H9 (cell line): ENCODE measurements around the gene BRD1. TPM values are rescaled to one million over a fixed set of nuclear protein-coding genes. Genes with fewer than 3 reads are reported as not detected.

Source experiments
- DNase-seq: peaks from one replicate; pipeline ENCODE4 v3.0.0-alpha.2; 2017
- H2AFZ ChIP-seq: one replicate; pipeline ENCODE4 v1.6.1; 2013; ENCODE audit warnings: mild to moderate bottlenecking, low read length, control low read depth, moderate library complexity
- H2AK5ac ChIP-seq: 2 replicates; pipeline ENCODE4 v1.6.1; 2013; ENCODE audit warnings: low read length, control low read depth, mixed read lengths; ENCODE audit not compliant: insufficient read length
- H2BK120ac ChIP-seq: one replicate; pipeline ENCODE4 v1.6.1; 2013; ENCODE audit warnings: low read depth, mild to moderate bottlenecking, low read length, control low read depth, inconsistent platforms; ENCODE audit not compliant: poor library complexity, severe bottlenecking
- H2BK12ac ChIP-seq: 2 replicates; pipeline ENCODE4 v1.6.1; 2013; ENCODE audit warnings: low read length, control low read depth, mixed read lengths, low read depth; ENCODE audit not compliant: insufficient read length
- H2BK15ac ChIP-seq: 2 replicates; pipeline ENCODE4 v1.6.1; 2013; ENCODE audit warnings: low read depth, low read length, control low read depth
- H2BK20ac ChIP-seq: one replicate; pipeline ENCODE4 v1.6.1; 2013; ENCODE audit warnings: low read depth, mild to moderate bottlenecking, low read length, control low read depth, inconsistent platforms; ENCODE audit not compliant: poor library complexity, severe bottlenecking
- H2BK5ac ChIP-seq: 2 replicates; pipeline ENCODE4 v1.6.1; 2013; ENCODE audit warnings: low read length, control low read depth, mixed read lengths; ENCODE audit not compliant: insufficient read length
- H3K14ac ChIP-seq: 2 replicates; pipeline ENCODE4 v1.6.1; 2013; ENCODE audit warnings: low read length, control low read depth; ENCODE audit not compliant: insufficient read depth
- H3K18ac ChIP-seq: 2 replicates; pipeline ENCODE4 v1.6.1; 2013; ENCODE audit warnings: low read depth, mild to moderate bottlenecking, mixed read lengths, low read length, control low read depth; ENCODE audit not compliant: insufficient read length
- H3K23ac ChIP-seq: 2 replicates; pipeline ENCODE4 v1.6.1; 2013; ENCODE audit warnings: low read length, control low read depth, mixed read lengths, low read depth; ENCODE audit not compliant: insufficient read length
- H3K23me2 ChIP-seq: 2 replicates; pipeline ENCODE4 v1.6.1; 2013; ENCODE audit warnings: low read depth, mild to moderate bottlenecking, mixed read lengths, low read length, control low read depth; ENCODE audit not compliant: insufficient read length, poor library complexity, severe bottlenecking
- H3K27ac ChIP-seq: 2 replicates; pipeline ENCODE4 v1.5.1; 2013; ENCODE audit warnings: low read length, control low read depth, mixed read lengths, low read depth; ENCODE audit not compliant: insufficient read length
- H3K27me3 ChIP-seq: 2 replicates; pipeline ENCODE4 v1.6.1; 2013; ENCODE audit warnings: low read length, control low read depth, inconsistent platforms; ENCODE audit not compliant: insufficient read depth
- H3K4ac ChIP-seq: 2 replicates; pipeline ENCODE4 v1.6.1; 2013; ENCODE audit warnings: low read depth, mild to moderate bottlenecking, control low read depth, inconsistent platforms, low read length, moderate library complexity
- H3K4me1 ChIP-seq: 2 replicates; pipeline ENCODE4 v1.6.1; 2013; ENCODE audit warnings: low read length, control low read depth, inconsistent platforms; ENCODE audit not compliant: insufficient read depth
- H3K4me2 ChIP-seq: 2 replicates; pipeline ENCODE4 v1.6.1; 2013; ENCODE audit warnings: low read length, control low read depth, mixed read lengths; ENCODE audit not compliant: insufficient read length, insufficient read depth
- H3K56ac ChIP-seq: 2 replicates; pipeline ENCODE4 v1.6.1; 2013; ENCODE audit warnings: low read depth, mild to moderate bottlenecking, mixed read lengths, low read length, control low read depth; ENCODE audit not compliant: insufficient read length
- H3K79me1 ChIP-seq: 2 replicates; pipeline ENCODE4 v1.6.1; 2013; ENCODE audit warnings: low read depth, mild to moderate bottlenecking, moderate library complexity, low read length, control low read depth, inconsistent platforms; ENCODE audit not compliant: insufficient read depth, poor library complexity, severe bottlenecking
- H3K79me2 ChIP-seq: 2 replicates; pipeline ENCODE4 v1.6.1; 2013; ENCODE audit warnings: low read length, control low read depth, inconsistent platforms; ENCODE audit not compliant: insufficient read depth
- H3K9ac ChIP-seq: 2 replicates; pipeline ENCODE4 v1.6.1; 2013; ENCODE audit warnings: low read length, control low read depth, mixed read lengths; ENCODE audit not compliant: insufficient read length; ENCODE audit errors: extremely low read depth
- H3K9me3 ChIP-seq: one replicate; pipeline ENCODE4 v1.6.1; 2013; ENCODE audit warnings: low read depth, low read length, inconsistent platforms; ENCODE audit not compliant: control insufficient read depth
- H3T11ph ChIP-seq: one replicate; pipeline ENCODE4 v1.6.1; 2013; ENCODE audit warnings: mild to moderate bottlenecking, low read length, control low read depth, inconsistent platforms
- H4K20me1 ChIP-seq: one replicate; pipeline ENCODE4 v1.6.1; 2013; ENCODE audit not compliant: control insufficient read depth, insufficient read length, insufficient read depth
- H4K5ac ChIP-seq: 2 replicates; pipeline ENCODE4 v1.6.1; 2013; ENCODE audit warnings: low read depth, mild to moderate bottlenecking, mixed read lengths, low read length, control low read depth; ENCODE audit not compliant: insufficient read length
- H4K8ac ChIP-seq: replicated peaks from 2 replicates; pipeline ENCODE4 v1.6.1; 2013; ENCODE audit warnings: low read length, control low read depth, mixed read lengths, low read depth; ENCODE audit not compliant: insufficient read length
- H4K91ac ChIP-seq: 2 replicates; pipeline ENCODE4 v1.6.1; 2013; ENCODE audit warnings: low read depth, mild to moderate bottlenecking, moderate library complexity, mixed read lengths, low read length, control low read depth; ENCODE audit not compliant: insufficient read length
- H3K27ac Mint-ChIP-seq, 3 experiments: 2 replicates in 2 of 3; 3 replicates in 1 of 3; pipeline ENCODE4 v1.8.0; 2020 to 2021; ENCODE audit warnings: mixed read lengths in 3 of 3, mild to moderate bottlenecking in 1 of 3, moderate library complexity in 1 of 3
- H3K27me3 Mint-ChIP-seq: 2 replicates; pipeline ENCODE4 v1.8.0; 2021; ENCODE audit warnings: low read depth, mild to moderate bottlenecking, moderate library complexity, mixed read lengths
- H3K36me3 Mint-ChIP-seq, 3 experiments: 2 replicates in 2 of 3; 3 replicates in 1 of 3; pipeline ENCODE4 v1.8.0; 2020 to 2021; ENCODE audit warnings: low read depth in 3 of 3, mixed read lengths in 3 of 3; ENCODE audit not compliant: insufficient read depth in 1 of 3
- H3K4me1 Mint-ChIP-seq, 2 experiments: 2 replicates each; pipeline ENCODE4 v1.8.0; 2020; ENCODE audit warnings: mixed read lengths in 2 of 2
- H3K4me3 Mint-ChIP-seq, 2 experiments: 2 replicates in 1 of 2; 3 replicates in 1 of 2; pipeline ENCODE4 v1.8.0; 2020 to 2021; ENCODE audit warnings: mild to moderate bottlenecking in 2 of 2, mixed read lengths in 2 of 2, moderate library complexity in 1 of 2
- H3K9me3 Mint-ChIP-seq, 2 experiments: 2 replicates in 1 of 2; 3 replicates in 1 of 2; pipeline ENCODE4 v1.8.0; 2020; ENCODE audit warnings: mild to moderate bottlenecking in 2 of 2, mixed read lengths in 2 of 2, moderate library complexity in 1 of 2
- CTCF ChIP-seq: fragments of 200-600 bp; sonication (generic); conservative IDR thresholded peaks from 3 replicates; pipeline ENCODE4 v1.8.0; 2021; ENCODE audit warnings: antibody characterized with exemption, mild to moderate bottlenecking
- WGBS: extraction: QIAGEN DNeasy Blood & Tissue Kit; methylation state at CpG from one replicate; pipeline ENCODE4 v1.1.7; 2013; ENCODE audit warnings: missing lambda C conversion rate, low lambda C conversion rate, mixed read lengths; ENCODE audit not compliant: insufficient read length; ENCODE audit errors: extremely low coverage; 5-methylcytosine and 5-hydroxymethylcytosine counted together
- total RNA-seq: library from RNA; stranded (reverse); gene quantifications from 2 replicates; pipeline ENCODE4 v1.2.1, GENCODE V29; 2021

Gene BRD1
- total RNA-seq, 1 experiment from 2014 or later: 51.3 TPM

- Histone ChIP-seq H3K27me3 (no peaks in the 10 kb centered on the region), H3K4me1 (no peaks in the 10 kb centered on the region), H2BK5ac (no peak overlapping the region), H3K4me2 (no peak overlapping the region), H3K23me2 (no peaks in the 10 kb centered on the region), H3K18ac (peak overlapping the region; percentile 18), H3K9ac (no peak overlapping the region), H2AFZ (no peak overlapping the region), H3T11ph (no peak overlapping the region), H3K79me1 (no peaks in the 10 kb centered on the region), H2BK15ac (no peak overlapping the region), H3K79me2 (no peaks in the 10 kb centered on the region), H3K23ac (no peak overlapping the region), H2BK120ac (no peak overlapping the region), H2BK20ac (no peak overlapping the region), H3K14ac (no peak overlapping the region), H2AK5ac (no peak overlapping the region), H3K4ac (no peak overlapping the region), H3K27ac (no peak overlapping the region), H3K9me3 (no peaks in the 10 kb centered on the region), H2BK12ac (no peak overlapping the region), H4K20me1 (no peaks in the 10 kb centered on the region), H4K8ac (no peak overlapping the region), H4K91ac (no peak overlapping the region), H4K5ac (no peak overlapping the region), H3K56ac (no peak overlapping the region)
- peak; percentile 24 for DNase-seq
- peak overlapping the region in 1 of 3 experiments; percentile 75; a peak in 2 of 7 replicates for H3K27ac Mint-ChIP-seq
- H3K4me3 Mint-ChIP-seq: no peak overlapping the region
- H3K27me3 Mint-ChIP-seq: peaks cover 5% of the 10 kb centered on the region; the same call in 1 of the 2 replicates
- peaks cover 2 to 12% of the 10 kb centered on the region in 2 experiments; a peak in 4 of 5 replicates for H3K9me3 Mint-ChIP-seq
- no peak for TF ChIP-seq CTCF
- H3K4me1 Mint-ChIP-seq: no peaks in the 10 kb centered on the region
- no peaks in the 10 kb centered on the region; a peak in 3 of 7 replicates for H3K36me3 Mint-ChIP-seq
- WGBS: no CpG with 5 or more reads among the region's 13 CpGs
These were observed 66.8 kb downstream of the BRD1 start for GRCh38 chr22:49760630-49761571.
